VCaP (cell line): ENCODE measurements around the gene PGA5.
"Not testable (repeated sequence)": the region's sequence is repeated elsewhere in the genome, so short reads cannot be mapped to it uniquely, and the experiment has no call there.

Source experiments
- H3K27ac ChIP-seq: fragments of 450-650 bp; 2 replicates; pipeline ENCODE4 v1.5.1; 2017

The PGA5 gene

GRCh38 chr11:61207636-61208310 lies 33.2 kb upstream of the PGA5 start:
- not testable (repeated sequence) for H3K27ac ChIP-seq

- H3K27ac ChIP-seq, result not testable (repeated sequence)
These were observed 30.3 kb upstream of the PGA5 start for GRCh38 chr11:61210629-61211028.

GRCh38 chr11:61211327-61211952 lies 29.5 kb upstream of the PGA5 start:
- not testable (repeated sequence) for H3K27ac ChIP-seq

GRCh38 chr11:61212202-61212601 lies 28.8 kb upstream of the PGA5 start:
- not testable (repeated sequence) for H3K27ac ChIP-seq

GRCh38 chr11:61213711-61214324 lies 27.2 kb upstream of the PGA5 start:
- H3K27ac ChIP-seq, result not testable (repeated sequence)

GRCh38 chr11:61218306-61218705 lies 22.7 kb upstream of the PGA5 start:
- H3K27ac ChIP-seq, result not testable (repeated sequence)

GRCh38 chr11:61219016-61219415 lies 22.0 kb upstream of the PGA5 start:
- not testable (repeated sequence) for H3K27ac ChIP-seq

- not testable (repeated sequence) for H3K27ac ChIP-seq
These were observed 18.9 kb upstream of the PGA5 start, which contains the start of gene PGA4 for GRCh38 chr11:61222047-61222446. TSS of gene PGA4 (plus strand) at chr11:61222347. CDS start at chr11:61222401, 54 bp downstream.

- not testable (repeated sequence) for H3K27ac ChIP-seq
These were observed 18.3 kb upstream of the PGA5 start for GRCh38 chr11:61222692-61223091.

GRCh38 chr11:61226457-61227137 lies 14.4 kb upstream of the PGA5 start:
- not testable (repeated sequence) for H3K27ac ChIP-seq

GRCh38 chr11:61229458-61229857 lies 11.5 kb upstream of the PGA5 start:
- not testable (repeated sequence) for H3K27ac ChIP-seq

- not testable (repeated sequence) for H3K27ac ChIP-seq
These were observed 9.9 kb upstream of the PGA5 start for GRCh38 chr11:61231033-61231432.

GRCh38 chr11:61231585-61231984 lies 9.4 kb upstream of the PGA5 start:
- H3K27ac ChIP-seq, result not testable (repeated sequence)

GRCh38 chr11:61232548-61233145 lies 8.3 kb upstream of the PGA5 start:
- not testable (repeated sequence) for H3K27ac ChIP-seq

GRCh38 chr11:61237130-61237529 lies 3.8 kb upstream of the PGA5 start:
- not testable (repeated sequence) for H3K27ac ChIP-seq

GRCh38 chr11:61240288-61240687 lies 687 bp upstream of the PGA5 start:
- not testable (repeated sequence) for H3K27ac ChIP-seq

GRCh38 chr11:61241526-61241925 lies 551 bp downstream of the PGA5 start:
- not testable (repeated sequence) for H3K27ac ChIP-seq

GRCh38 chr11:61245284-61245964 lies 4.4 kb downstream of the PGA5 start:
- not testable (repeated sequence) for H3K27ac ChIP-seq

- not testable (repeated sequence) for H3K27ac ChIP-seq
These were observed 7.1 kb downstream of the PGA5 start for GRCh38 chr11:61248071-61248470.

GRCh38 chr11:61249201-61249600 lies 8.2 kb downstream of the PGA5 start:
- H3K27ac ChIP-seq, result not testable (repeated sequence)
